Tibial artery (tissue), 4 donors: ENCODE data around the gene CFAP299.

Experiments
- DNase-seq, 2 donors: peaks; one replicate each; pipeline ENCODE4 v3.0.0-alpha.2; 2019
- H3K27ac ChIP-seq, 2 donors: fragments of 200-600 bp; sonication (generic) in 1 of 2; 1 replicate in 1 of 2; 2 replicates in 1 of 2; pipeline ENCODE4 v1.5.1; 2018 to 2019; ENCODE audit warnings: mild to moderate bottlenecking in 1 of 2
- H3K27me3 ChIP-seq, 2 donors: fragments of 200-600 bp; sonication (generic) in 1 of 2; one replicate each; pipeline versions ENCODE4 v1.5.1 to v1.6.0; 2016 to 2019
- H3K36me3 ChIP-seq, 3 donors: fragments of 200-600 bp; sonication (generic) in 2 of 3; one replicate each; pipeline ENCODE4 v1.5.1; 2016 to 2019; ENCODE audit warnings: mild to moderate bottlenecking in 2 of 3
- H3K4me1 ChIP-seq, 4 donors: fragments of 200-600 bp; sonication (generic) in 2 of 4; 1 replicate in 3 of 4; 2 replicates in 1 of 4; pipeline ENCODE4 v1.5.1; 2016 to 2019
- H3K4me3 ChIP-seq, 2 donors: fragments of 200-600 bp; sonication (generic) in 1 of 2; 1 replicate in 1 of 2; 2 replicates in 1 of 2; pipeline ENCODE4 v1.5.1; 2018 to 2019; ENCODE audit warnings: mild to moderate bottlenecking in 2 of 2
- H3K9me3 ChIP-seq, 3 donors: fragments of 200-600 bp; sonication (generic) in 1 of 3; one replicate each; pipeline ENCODE4 v1.5.1; 2016 to 2019
- intact Hi-C: fragments of 100-400 bp; cut with DNase I; formaldehyde crosslinking; loops from one replicate; pipeline ENCODE4 v1.15.0; 2023; ENCODE audit warnings: low total_unique reads
- TF ChIP-seq, protein P1 (sequence below), 2 experiments: fragments of 200-600 bp in 1 of 2; fragments of 450-650 bp in 1 of 2; IDR thresholded peaks; one replicate each; pipeline ENCODE4 v1.5.1; 2017 to 2019; ENCODE audit warnings: antibody characterized with exemption in 2 of 2, mild to moderate bottlenecking in 1 of 2, moderate library complexity in 1 of 2

The CFAP299 gene

DNA sequence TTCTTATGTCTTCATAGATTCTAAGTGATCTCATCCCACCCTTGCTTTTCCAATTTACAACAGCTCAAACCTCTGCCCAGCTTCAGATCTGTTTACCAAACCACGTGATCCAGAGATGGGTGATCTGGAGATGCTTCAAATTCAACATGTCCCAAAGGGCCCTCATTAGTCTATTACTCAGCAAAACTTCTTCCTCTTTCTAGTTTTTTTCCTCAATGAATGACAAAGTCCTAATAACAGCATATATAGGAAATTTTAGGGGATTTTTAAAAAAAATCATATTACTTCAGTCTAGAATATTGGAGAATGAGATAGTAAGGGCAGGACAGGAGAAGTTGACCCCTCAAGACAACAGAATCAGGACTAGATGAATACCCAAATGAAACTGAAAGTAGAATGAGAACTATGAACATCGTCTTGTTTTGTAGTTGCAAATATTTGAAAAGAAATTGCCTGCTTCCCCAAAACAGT lies 127.1 kb downstream of the CFAP299 start:
- no peak overlapping the region for H3K27ac ChIP-seq
- no peaks in the 10 kb centered on the region for H3K27me3 ChIP-seq
- intact Hi-C loops, result no loop called here
- no peaks in the 10 kb centered on the region for H3K9me3 ChIP-seq
- DNase-seq, result no peak
- no peaks in the 10 kb centered on the region for H3K36me3 ChIP-seq
- TF ChIP-seq, protein P1, sequence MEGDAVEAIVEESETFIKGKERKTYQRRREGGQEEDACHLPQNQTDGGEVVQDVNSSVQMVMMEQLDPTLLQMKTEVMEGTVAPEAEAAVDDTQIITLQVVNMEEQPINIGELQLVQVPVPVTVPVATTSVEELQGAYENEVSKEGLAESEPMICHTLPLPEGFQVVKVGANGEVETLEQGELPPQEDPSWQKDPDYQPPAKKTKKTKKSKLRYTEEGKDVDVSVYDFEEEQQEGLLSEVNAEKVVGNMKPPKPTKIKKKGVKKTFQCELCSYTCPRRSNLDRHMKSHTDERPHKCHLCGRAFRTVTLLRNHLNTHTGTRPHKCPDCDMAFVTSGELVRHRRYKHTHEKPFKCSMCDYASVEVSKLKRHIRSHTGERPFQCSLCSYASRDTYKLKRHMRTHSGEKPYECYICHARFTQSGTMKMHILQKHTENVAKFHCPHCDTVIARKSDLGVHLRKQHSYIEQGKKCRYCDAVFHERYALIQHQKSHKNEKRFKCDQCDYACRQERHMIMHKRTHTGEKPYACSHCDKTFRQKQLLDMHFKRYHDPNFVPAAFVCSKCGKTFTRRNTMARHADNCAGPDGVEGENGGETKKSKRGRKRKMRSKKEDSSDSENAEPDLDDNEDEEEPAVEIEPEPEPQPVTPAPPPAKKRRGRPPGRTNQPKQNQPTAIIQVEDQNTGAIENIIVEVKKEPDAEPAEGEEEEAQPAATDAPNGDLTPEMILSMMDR (IDR thresholded peaks at IDR 0.05), result no peak
- no peak overlapping the region for H3K4me3 ChIP-seq
- no peaks in the 10 kb centered on the region for H3K4me1 ChIP-seq

DNA sequence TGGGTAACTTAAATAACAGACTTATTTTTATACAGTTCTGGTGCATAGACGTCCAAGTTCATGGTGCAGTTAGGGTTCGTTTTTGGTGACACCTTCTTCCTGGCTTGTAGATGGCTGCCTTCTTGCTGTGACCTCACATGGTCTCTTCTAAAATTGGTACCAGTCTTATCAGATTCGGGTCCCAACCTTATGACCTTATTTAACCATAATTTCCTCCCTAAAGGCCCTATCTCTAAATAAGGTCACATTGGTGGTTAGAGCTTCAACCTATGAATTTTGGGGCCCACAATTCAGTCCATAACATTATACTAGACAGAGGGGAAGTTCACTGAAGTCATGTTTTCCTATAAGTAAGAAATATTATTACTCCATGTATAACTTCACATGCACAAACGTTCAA lies 128.0 kb downstream of the CFAP299 start:
- Histone ChIP-seq H3K9me3 (no peaks in the 10 kb centered on the region), H3K36me3 (no peaks in the 10 kb centered on the region), H3K27ac (no peak overlapping the region), H3K4me3 (no peak overlapping the region), H3K4me1 (no peaks in the 10 kb centered on the region), H3K27me3 (no peaks in the 10 kb centered on the region)
- intact Hi-C loops, result no loop called here
- TF ChIP-seq, protein P1 (IDR thresholded peaks at IDR 0.05), result no peak
- no peak for DNase-seq

DNA sequence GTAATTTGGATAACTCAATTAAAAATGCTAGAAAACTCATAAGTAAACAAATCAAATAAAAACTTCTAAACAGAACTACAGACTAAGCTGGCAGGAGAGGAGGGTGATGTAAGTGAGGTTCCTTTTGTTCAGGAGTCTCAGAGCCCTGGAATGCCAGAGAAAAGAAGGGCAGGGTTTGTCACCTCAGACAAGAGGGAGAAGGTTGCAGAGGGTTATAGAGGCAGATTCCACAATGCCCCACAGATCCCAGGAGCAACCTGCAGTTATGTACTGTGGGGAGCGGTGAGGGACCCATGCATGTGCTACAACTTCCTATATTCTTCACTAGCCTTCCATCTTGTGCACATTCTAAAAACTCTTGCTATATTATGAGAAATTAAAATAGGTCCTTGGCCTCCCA lies 129.7 kb downstream of the CFAP299 start:
- intact Hi-C loops, result no loop called here
- Histone ChIP-seq H3K9me3 (no peaks in the 10 kb centered on the region), H3K27me3 (no peaks in the 10 kb centered on the region), H3K4me1 (no peaks in the 10 kb centered on the region), H3K36me3 (no peaks in the 10 kb centered on the region), H3K4me3 (no peak overlapping the region), H3K27ac (no peak overlapping the region)
- DNase-seq, result no peak
- TF ChIP-seq, protein P1 (IDR thresholded peaks at IDR 0.05), result no peak

DNA sequence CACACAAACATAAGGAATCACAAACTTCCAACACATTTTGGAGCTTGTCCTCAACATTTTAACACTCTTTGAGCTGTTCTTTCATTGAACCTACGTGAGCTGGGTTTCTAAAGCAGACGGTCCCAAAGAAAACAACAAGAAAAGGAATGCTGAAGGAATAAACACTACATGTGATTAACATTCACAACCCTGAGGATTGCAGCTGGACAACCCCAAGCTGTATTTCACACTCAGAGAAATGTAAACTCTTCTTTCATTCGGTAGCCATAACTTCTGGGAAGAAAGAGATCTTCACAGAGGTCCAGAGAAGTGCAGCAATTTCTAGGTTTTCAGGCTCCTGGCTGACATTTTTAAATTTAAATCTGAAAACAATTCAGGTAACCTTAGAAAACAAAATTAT lies 130.2 kb downstream of the CFAP299 start:
- TF ChIP-seq, protein P1 (IDR thresholded peaks at IDR 0.05), result no peak
- intact Hi-C loops, result no loop called here
- H3K4me1 ChIP-seq, result no peaks in the 10 kb centered on the region
- H3K9me3 ChIP-seq, result no peaks in the 10 kb centered on the region
- H3K27ac ChIP-seq, result no peak overlapping the region
- no peak for DNase-seq
- H3K36me3 ChIP-seq, result no peaks in the 10 kb centered on the region
- no peak overlapping the region for H3K4me3 ChIP-seq
- no peaks in the 10 kb centered on the region for H3K27me3 ChIP-seq

DNA sequence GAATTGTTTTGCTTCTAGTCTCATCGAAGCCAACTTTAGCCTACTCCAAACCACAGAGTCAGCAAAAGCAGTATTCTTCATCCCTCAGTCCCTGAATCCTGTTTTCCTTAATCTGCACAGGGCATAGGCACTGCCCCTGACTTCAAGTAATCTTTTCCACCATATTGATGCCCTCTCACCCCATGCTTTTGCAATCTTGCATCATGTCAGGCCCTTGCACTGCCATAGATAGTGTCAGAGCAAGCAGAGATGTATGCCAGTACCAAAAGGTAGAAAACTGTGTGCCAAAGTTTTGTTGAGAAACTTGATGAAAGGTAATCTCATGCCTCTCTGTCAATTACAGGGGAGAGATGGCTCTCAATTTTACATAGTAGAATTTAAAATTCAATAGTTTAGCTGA lies 131.1 kb downstream of the CFAP299 start:
- Histone ChIP-seq H3K4me3 (no peak overlapping the region), H3K36me3 (no peaks in the 10 kb centered on the region), H3K4me1 (no peaks in the 10 kb centered on the region), H3K9me3 (no peaks in the 10 kb centered on the region), H3K27ac (no peak overlapping the region), H3K27me3 (no peaks in the 10 kb centered on the region)
- TF ChIP-seq, protein P1 (IDR thresholded peaks at IDR 0.05), result no peak
- intact Hi-C loops, result no loop called here
- DNase-seq, result no peak

DNA sequence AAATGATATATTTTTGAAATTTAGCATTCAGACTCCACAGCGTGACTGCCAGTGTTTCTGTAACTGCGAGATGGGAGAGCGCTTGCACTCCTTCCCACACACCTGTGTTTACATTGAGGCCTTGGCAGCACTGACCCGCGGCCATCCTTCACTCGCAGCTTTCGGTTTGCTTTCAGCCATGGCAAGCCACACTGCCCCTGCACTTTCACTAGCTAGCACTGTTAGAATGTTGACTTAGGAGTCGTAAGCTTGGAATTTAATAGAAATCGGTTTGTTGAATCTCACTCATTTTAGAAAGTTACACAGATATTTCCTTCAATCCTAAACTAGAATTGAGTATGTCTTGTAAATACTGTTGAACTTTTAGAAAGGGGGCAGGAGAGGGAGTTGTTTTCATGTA lies 136.2 kb downstream of the CFAP299 start:
- H3K27me3 ChIP-seq, result no peaks in the 10 kb centered on the region
- H3K4me1 ChIP-seq, result no peaks in the 10 kb centered on the region
- no peaks in the 10 kb centered on the region for H3K9me3 ChIP-seq
- H3K36me3 ChIP-seq, result no peaks in the 10 kb centered on the region
- intact Hi-C loops, result no loop called here
- no peak for DNase-seq
- no peak overlapping the region for H3K4me3 ChIP-seq
- TF ChIP-seq, protein P1 (IDR thresholded peaks at IDR 0.05), result no peak
- H3K27ac ChIP-seq, result no peak overlapping the region
